A549 (cell line): ENCODE measurements around the gene DPAGT1.

ENCODE experiments used
- CEBPB ChIP-seq, 2 experiments: fragments of >200 bp in 1 of 2; sonication (Bioruptor Twin) in 1 of 2; formaldehyde crosslinking in 1 of 2; IDR thresholded peaks; 2 replicates each; pipeline ENCODE4 v1.6.1; 2012 to 2016
- CTCF ChIP-seq: fragments of >200 bp; sonication (Bioruptor Twin); formaldehyde crosslinking; IDR thresholded peaks from 3 replicates; pipeline ENCODE4 v1.5.1; 2016
- EP300 ChIP-seq, 2 experiments: fragments of >200 bp; sonication (Bioruptor Twin); formaldehyde crosslinking; IDR thresholded peaks; 2 replicates in 1 of 2; 3 replicates in 1 of 2; pipeline ENCODE4 v1.6.1; 2016 to 2017
- FOXS1 ChIP-seq: fragments of 250-450 bp; sonication (Bioruptor Pico); IDR thresholded peaks from 2 replicates; pipeline ENCODE4 v1.5.0; 2020; ENCODE audit warnings: mild to moderate bottlenecking, moderate library complexity
- KDM1A ChIP-seq: fragments of 200-600 bp; sonication (generic); IDR thresholded peaks from 2 replicates; pipeline ENCODE4 v1.6.1; 2016; ENCODE audit warnings: low read depth, mild to moderate bottlenecking
- POLR2A ChIP-seq: IDR thresholded peaks from 2 replicates; pipeline ENCODE4 v1.6.1; 2012; ENCODE audit warnings: mild to moderate bottlenecking, low read length
- REST ChIP-seq: fragments of 200-600 bp; sonication (generic); IDR thresholded peaks from 2 replicates; pipeline ENCODE4 v1.6.1; 2016; ENCODE audit warnings: antibody characterized with exemption, mild to moderate bottlenecking, moderate library complexity

GRCh38 chr11:119112314-119113020, 10.8 kb upstream of the DPAGT1 start:
- TF ChIP-seq CEBPB (IDR thresholded peaks at IDR 0.05) (no peak), EP300 (IDR thresholded peaks at IDR 0.05) (no peak), REST (no peak), POLR2A (no peak), KDM1A (no peak), CTCF (no peak), FOXS1 (CRISPR knock-in tag) (no peak)
